ENCODE measurements around the gene UBALD1. TPM values are rescaled to one million over a fixed set of nuclear protein-coding genes. Genes with fewer than 3 reads are reported as not detected.
A peak's percentile ranks its signal among the peaks of the same experiment; 100 is the strongest.

Gene UBALD1
- total and polyA plus RNA-seq, 9 of the 15 experiments (the other 6 are each of a cell fraction or from before 2014, with no cell fraction given), result 1.3 to 38.0 (median 6.2) TPM; not detected in 2

- TF ChIP-seq VEZF1 (CRISPR knock-in tag; IDR thresholded peaks at IDR 0.05) (peak; percentile 55), PREB (CRISPR knock-in tag; IDR thresholded peaks at IDR 0.05) (no peak), CREB3L1 (IDR thresholded peaks at IDR 0.05; ENCODE audit: borderline replicate concordance, low read depth) (peak; percentile 88), ZFP91 (CRISPR knock-in tag; IDR thresholded peaks at IDR 0.05) (0 out of 2 replicates have a peak, but pooled peaks have one; percentile 13), TRIM28 (IDR thresholded peaks at IDR 0.05) (no peak), JUN (IDR thresholded peaks at IDR 0.05; ENCODE audit: borderline replicate concordance, low read depth, low read length) (peak; percentile 94), JUN (CRISPR knock-in tag; IDR thresholded peaks at IDR 0.05; ENCODE audit: borderline replicate concordance) (peak; percentile 86; the same call in 1 of the 2 replicates), CCNT2 (IDR thresholded peaks at IDR 0.05; ENCODE audit: borderline replicate concordance, extremely low read depth, insufficient read length, low read depth, low read length) (peak; percentile 90), NONO (IDR thresholded peaks at IDR 0.05; ENCODE audit: low read depth in 2 of 2, low read length in 1 of 2) (peak in 1 of 2 experiments; percentile 87; a peak in 2 of 4 replicates), HDAC3 (IDR thresholded peaks at IDR 0.05; ENCODE audit: borderline replicate concordance, partially characterized antibody) (no peak), EZH2 (IDR thresholded peaks at IDR 0.05; ENCODE audit: borderline replicate concordance, low read depth, low read length) (no peak), TFE3 (CRISPR knock-in tag; IDR thresholded peaks at IDR 0.05) (no peak), NR2C2 (CRISPR knock-in tag; IDR thresholded peaks at IDR 0.05) (no peak; the same call in 1 of the 2 replicates), NR2C2 (tag; IDR thresholded peaks at IDR 0.05) (peak; percentile 61; the same call in 1 of the 2 replicates), KAT8 (IDR thresholded peaks at IDR 0.05; ENCODE audit: low read depth) (no peak), NCOA2 (IDR thresholded peaks at IDR 0.05; ENCODE audit: partially characterized antibody in 2 of 2) (no peak), BMI1 (IDR thresholded peaks at IDR 0.05; ENCODE audit: low read length) (no peak), ILK (tag; IDR thresholded peaks at IDR 0.05; ENCODE audit: borderline replicate concordance, low read depth) (no peak), MBD2 (IDR thresholded peaks at IDR 0.05; ENCODE audit: borderline replicate concordance, low read depth) (peak; percentile 47; the same call in 1 of the 2 replicates)
Measured at GRCh38 chr16:4614571-4615383, at the start of gene UBALD1 (continued).
